DOHH2 (cell line): Measurements from ENCODE around the gene PDE3B.

Experiments
- CTCF ChIP-seq: fragments of 200-600 bp; sonication (generic); IDR thresholded peaks from one replicate; pipeline ENCODE4 v1.5.1; 2014; ENCODE audit warnings: antibody characterized with exemption, mild to moderate bottlenecking, low read depth, low read length; ENCODE audit not compliant: poor library complexity, severe bottlenecking
- EZH2phosphoT487 ChIP-seq: fragments of 200-600 bp; sonication (generic); IDR thresholded peaks from 2 replicates; pipeline ENCODE4 v1.6.1; 2017; ENCODE audit warnings: borderline replicate concordance, mild to moderate bottlenecking, antibody characterized with exemption, low read length, moderate library complexity, mixed read lengths

GRCh38 chr11:14916403-14916802 lies 272.8 kb downstream of the PDE3B start:
- no peak for TF ChIP-seq CTCF
- TF ChIP-seq EZH2phosphoT487, result no peak
